GM19239 (cell line): ENCODE measurements around the gene HSFX4.
"Not testable (repeated sequence)": the region's sequence is repeated elsewhere in the genome, so short reads cannot be mapped to it uniquely, and the experiment has no call there.

Experiments used
- DNase-seq: peaks from one replicate; pipeline ENCODE4 v3.0.0; 2011; ENCODE audit warnings: low spot score; ENCODE audit not compliant: insufficient read length
- FAIRE-seq: peaks from 2 replicates; lab custom pipeline; 2011; peaks lifted over from hg19 to GRCh38; lab: Jason Lieb, UNC

Gene HSFX4, protein sequence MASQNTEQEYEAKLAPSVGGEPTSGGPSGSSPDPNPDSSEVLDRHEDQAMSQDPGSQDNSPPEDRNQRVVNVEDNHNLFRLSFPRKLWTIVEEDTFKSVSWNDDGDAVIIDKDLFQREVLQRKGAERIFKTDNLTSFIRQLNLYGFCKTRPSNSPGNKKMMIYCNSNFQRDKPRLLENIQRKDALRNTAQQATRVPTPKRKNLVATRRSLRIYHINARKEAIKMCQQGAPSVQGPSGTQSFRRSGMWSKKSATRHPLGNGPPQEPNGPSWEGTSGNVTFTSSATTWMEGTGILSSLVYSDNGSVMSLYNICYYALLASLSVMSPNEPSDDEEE

DNA sequence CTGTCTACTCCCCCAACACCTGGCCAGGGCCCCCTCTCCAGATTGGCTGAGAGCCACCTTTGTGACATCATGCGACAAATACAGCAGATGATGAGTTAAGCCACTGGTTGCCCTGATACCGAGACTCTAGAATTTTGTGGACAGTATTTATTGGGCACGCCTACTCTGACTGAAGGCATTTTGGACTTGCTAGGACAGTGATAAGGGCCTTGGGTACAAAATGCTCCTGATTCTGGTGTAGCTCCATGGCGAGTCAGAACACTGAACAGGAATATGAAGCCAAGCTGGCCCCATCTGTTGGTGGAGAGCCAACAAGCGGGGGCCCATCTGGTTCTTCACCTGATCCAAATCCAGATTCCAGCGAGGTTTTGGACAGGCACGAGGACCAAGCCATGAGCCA lies at the start of gene HSFX4:
Gene HSFX4, plus strand, starts transcription at position 174 of the 400 bp plus-strand sequence. Its CDS starts 72 bp downstream, at position 246.
- DNase-seq, result not testable (repeated sequence)
- FAIRE-seq, result peak; percentile 94

DNA sequence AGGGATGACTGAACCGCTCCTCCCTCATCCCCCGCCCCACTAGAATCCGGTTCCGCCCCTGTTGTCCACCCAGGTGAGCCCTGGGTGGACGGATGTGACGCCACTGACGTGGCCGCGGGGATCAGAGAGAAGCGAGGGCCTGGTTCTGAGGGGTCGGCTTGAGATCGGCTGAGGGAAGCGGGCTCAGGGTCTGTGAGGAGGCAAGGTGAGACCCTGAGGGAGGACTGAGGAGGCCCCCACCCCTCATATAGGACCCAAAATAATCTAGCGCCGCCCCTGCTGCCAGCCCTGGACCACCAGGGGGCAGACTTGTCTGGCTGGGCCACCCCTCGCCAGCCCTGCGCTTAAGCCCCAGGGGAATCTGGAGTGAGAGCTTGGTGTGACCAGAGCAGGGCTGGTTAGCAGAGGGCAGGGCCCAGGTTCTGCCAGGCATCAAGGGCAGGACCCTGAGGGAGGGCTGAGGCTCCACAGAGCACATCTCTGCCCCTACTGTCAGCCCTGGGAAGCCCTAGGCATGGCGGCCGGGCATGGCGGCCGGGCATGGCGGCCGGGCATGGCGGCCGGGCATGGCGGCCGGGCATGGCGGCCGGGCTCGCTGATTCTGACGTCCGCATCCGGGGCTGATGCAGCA lies 48.2 kb upstream of the HSFX4 start, which contains the start of gene MAGEA8:
Gene MAGEA8, plus strand, starts transcription at position 103 of the 631 bp plus-strand sequence. CDS start 3,090 bp downstream, outside the sequence.
- no peak for FAIRE-seq
- DNase-seq, result no peak

GRCh38 chrX:149890828-149891227 lies 38.5 kb upstream of the HSFX4 start:
- DNase-seq, FAIRE-seq: not testable (repeated sequence)

DNA sequence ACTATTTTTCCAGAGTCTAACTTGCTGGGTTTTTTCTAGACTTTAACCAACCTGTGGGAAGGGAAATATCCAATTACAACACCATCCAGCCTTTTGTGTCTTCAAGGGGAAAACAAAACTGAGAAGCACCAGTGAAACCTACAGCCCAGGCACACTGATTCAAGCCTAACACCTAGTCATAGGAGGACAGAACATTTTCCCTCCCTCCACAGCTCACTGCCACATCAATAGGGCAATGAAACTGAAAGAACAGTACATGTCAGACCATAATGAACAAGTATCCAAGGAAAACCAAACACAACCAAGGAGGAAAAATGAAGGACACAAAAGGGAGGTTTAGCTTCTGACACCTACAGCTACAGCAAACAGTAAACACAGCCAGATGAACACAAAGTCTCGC lies 30.8 kb upstream of the HSFX4 start:
- FAIRE-seq (peak; percentile 54), DNase-seq (no peak)

DNA sequence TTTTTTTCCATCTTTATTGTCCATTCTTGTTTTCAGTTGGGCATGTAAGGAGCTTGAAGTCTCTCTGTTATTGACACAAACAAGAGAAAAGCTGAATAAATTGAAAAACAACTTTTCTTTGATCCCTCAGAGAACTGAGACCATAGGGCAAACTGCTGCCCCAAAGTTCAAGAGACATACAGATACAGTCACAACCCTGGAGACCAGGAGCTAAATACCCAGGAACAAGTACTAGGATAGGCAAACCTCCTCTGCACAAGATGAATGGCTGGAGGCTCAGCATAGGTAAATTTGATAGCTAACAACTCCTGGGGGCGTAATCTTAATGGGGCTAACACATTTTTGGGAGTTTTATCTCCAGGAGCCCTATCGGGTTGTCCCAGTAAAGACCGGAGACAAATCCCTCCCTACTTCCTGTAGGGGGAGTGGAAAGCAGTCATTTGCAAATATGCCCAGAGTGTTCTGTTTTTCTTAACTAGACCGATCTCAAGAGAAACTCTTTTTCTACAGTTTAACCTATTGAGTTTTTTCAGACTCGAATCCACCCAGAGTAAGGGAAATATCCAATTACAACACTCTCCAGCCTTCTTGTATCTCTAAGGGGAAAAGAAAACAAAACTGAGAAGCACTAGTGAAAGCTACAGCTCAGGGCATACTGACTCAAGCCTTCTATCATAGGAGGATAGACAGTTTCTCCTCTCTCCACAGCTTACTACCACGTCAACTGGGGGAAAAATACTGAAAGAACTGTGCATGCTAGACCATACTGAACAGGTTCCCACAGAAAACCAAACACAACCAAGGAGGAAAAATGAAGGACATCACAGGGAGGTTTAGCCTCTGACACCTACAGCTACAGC lies 25.3 kb upstream of the HSFX4 start:
- FAIRE-seq, result no peak
- DNase-seq, result no peak

GRCh38 chrX:149908308-149908707 lies 21.1 kb upstream of the HSFX4 start:
- no peak for DNase-seq
- no peak for FAIRE-seq

DNA sequence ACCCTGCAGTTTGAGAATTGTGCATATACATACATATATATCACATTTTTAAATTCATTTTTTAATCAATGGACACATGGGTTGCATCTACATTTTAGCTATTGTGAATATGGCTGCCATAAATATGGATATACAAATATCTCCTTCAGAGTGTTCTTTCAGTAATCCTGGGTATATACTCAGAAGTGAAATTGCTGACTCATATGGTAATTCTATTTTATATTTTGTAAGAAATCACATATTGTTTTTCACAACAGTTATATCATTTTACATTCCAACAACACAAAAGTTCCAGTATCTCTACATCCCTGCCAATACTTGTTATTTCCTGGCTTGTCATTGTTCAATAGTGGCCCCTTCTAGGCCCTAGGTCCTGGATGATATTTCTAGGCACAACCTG lies 20.6 kb upstream of the HSFX4 start:
- no peak for FAIRE-seq
- no peak for DNase-seq

- FAIRE-seq, result no peak
- no peak for DNase-seq
Measured at GRCh38 chrX:149909324-149910177, 19.8 kb upstream of the HSFX4 start.

DNA sequence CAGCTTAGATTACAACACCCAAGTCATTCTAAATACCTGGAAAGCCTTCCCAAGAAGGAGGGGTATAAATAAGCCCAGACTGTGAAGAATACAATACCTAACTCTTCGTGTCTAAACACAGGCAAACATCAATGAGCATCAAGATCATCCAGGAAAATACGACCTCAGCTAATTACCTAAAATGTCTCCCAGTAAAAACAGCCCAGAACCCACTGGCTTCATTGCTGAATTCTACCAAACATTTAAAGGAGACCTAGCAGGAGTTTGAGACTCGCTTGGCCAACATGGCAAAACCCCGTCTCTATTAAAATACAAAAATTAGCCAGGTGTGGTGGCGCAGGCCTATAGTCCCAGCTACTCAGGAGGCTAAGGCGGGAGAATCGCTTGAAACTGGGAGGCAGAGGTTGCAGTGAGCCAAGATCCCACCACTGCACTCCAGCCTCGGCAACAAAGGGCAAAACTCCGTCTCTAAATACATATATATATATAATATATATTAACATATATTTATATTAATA lies 19.1 kb upstream of the HSFX4 start:
- FAIRE-seq (no peak), DNase-seq (no peak)

DNA sequence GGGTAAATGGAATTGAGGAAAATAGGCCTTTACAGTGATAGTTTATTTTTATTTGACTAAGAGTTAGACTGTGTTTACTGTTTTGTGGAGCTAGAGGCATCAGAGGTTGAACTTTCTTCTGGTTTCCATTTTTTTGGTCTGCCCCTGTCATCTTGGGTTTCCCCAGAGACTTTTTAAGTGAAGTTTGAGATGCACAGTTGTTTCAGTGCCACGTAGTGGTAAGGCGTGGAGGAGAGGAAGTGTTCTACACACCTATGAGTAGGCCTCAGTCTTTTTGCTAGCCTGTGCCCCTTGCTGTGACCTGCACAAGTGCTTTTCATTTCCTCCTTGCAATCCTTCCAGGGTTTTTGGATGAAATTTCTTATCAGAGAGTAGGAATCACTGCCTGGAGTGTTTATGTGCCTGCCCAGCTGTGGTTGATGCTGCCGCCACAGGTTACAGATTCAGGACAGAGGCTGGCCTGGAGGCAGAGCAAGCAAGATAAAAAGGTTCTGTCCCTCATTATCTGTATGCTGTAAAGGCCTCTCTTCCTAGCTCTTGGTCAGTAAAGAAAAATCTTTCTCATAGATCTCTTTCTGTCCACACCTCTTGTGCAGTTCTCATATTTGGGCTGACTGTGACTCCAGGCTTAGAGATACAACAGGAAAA lies 12.5 kb upstream of the HSFX4 start:
- peak; percentile 40 for FAIRE-seq

GRCh38 chrX:149923836-149924235 lies 5.5 kb upstream of the HSFX4 start:
- DNase-seq, result not testable (repeated sequence)
- FAIRE-seq, result peak; percentile 62

More for the DNA sequence above, 12.5 kb upstream of the HSFX4 start:
- no peak for DNase-seq

- peak; percentile 18 for FAIRE-seq
Measured at GRCh38 chrX:149924434-149924833, 4.9 kb upstream of the HSFX4 start.

GRCh38 chrX:149927245-149927963 lies 2.0 kb upstream of the HSFX4 start:
- FAIRE-seq, result peak; percentile 86

More at GRCh38 chrX:149924434-149924833, 4.9 kb upstream of the HSFX4 start:
- not testable (repeated sequence) for DNase-seq

DNA sequence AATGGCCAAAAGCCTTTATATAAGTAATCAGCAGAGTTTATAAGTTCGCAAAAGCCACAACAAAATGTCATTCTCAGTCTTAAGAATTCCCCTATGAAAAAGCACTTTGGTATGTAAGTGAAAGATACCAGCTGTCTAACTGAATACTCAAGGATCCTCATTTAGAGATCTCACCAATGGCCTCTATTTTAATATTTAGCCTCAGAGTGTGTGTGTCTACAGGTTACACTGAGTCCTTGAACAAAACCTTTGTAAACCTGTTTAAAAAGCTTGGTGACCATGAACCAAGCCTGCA lies 1.5 kb upstream of the HSFX4 start:
- not testable (repeated sequence) for DNase-seq
- peak; percentile 80 for FAIRE-seq

More at GRCh38 chrX:149927245-149927963, 2.0 kb upstream of the HSFX4 start:
- DNase-seq, result not testable (repeated sequence)

DNA sequence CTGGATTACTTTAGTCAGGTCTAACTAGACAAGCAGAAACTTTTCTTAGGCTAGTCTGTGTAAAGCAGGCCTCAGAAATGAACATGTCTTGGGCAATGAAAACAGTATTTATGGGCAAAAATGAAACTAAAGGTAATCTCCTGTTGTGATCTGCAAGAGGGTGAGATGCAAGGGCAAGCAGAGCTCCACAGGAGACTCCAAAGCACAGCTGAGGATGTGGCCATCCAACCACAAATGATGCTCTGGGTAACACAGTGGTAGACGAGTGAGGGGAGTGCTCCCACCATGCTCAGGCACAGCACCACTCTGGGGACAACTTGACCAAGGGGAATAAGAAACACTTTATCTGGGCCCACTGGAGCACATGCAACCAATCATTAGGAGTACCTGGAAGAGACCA lies 738 bp upstream of the HSFX4 start:
- not testable (repeated sequence) for DNase-seq, FAIRE-seq

DNA sequence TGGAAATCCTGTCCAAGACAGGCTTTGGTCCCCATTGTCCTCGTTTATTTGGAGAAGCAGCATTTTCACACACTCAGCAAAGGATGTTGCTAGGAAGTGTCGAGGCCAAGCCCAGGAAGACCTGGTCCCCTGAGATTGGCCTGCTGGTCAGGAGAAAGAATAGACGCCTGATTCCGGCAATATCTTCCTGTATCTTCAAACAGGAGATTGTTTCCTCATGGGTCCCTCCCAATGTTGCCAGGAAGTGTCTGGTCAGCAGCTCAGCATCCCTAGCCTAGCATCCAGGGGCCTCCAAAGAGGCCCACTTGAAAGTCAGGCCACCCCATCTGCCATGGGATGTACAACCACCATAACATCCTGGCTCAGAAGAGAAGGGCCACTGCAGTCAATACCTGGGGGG lies 2.0 kb downstream of the HSFX4 start:
- DNase-seq, result not testable (repeated sequence)
- FAIRE-seq, result peak; percentile 64

DNA sequence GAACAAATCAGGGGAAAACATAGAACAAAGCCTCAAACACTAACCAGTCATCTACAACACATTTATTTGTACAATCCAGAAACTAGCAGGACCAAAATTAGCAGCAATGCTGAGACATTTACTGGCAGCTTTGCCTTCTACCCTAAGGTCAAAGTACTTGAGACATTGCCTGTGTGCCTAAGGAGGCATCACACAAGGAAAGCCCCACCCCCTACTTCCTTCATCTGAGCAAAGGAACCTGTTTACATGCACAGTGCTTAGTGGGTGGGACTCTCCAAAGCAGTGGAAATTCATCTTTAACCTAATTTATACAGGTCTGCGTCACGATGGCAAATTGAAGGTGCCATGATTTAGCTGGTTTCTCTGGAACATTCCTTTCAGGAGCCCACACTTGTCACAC lies 2.8 kb downstream of the HSFX4 start:
- FAIRE-seq, DNase-seq: not testable (repeated sequence)

DNA sequence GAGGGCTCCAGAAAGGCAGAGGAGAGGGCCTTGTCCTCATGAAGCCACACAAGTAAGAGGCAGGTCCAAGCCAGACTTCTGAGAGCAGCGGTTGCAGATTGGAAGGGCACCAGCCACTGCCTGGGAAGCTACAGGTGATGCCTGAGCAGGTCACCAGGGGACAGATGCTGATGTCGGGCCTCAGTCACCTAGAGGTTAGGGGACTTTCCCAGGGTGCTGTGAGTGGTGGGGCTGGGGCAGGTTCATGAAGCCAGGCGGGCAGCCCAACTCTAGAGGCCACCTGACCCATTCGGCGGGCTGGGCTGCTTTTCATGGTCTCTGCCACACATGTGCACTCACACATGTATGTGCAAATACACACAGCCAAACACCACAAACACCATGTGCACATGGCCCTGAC lies 3.6 kb downstream of the HSFX4 start:
- not testable (repeated sequence) for DNase-seq
- peak; percentile 98 for FAIRE-seq
